Uterus (tissue), 2 donors: ENCODE measurements around the gene GPAT2.
"Not testable (repeated sequence)": the region's sequence is repeated elsewhere in the genome, so short reads cannot be mapped to it uniquely, and the experiment has no call there.

Source experiments
- CTCF ChIP-seq, 4 experiments: fragments of 200-600 bp in 2 of 4; fragments of 450-650 bp in 2 of 4; sonication (generic) in 2 of 4; IDR thresholded peaks; one replicate each; pipeline ENCODE4 v1.5.1; 2016 to 2019; ENCODE audit warnings: antibody characterized with exemption in 4 of 4, mild to moderate bottlenecking in 2 of 4, moderate library complexity in 1 of 4
- POLR2A ChIP-seq, 2 donors: fragments of 450-650 bp; IDR thresholded peaks; one replicate each; pipeline ENCODE4 v1.6.1; 2016; ENCODE audit warnings: antibody characterized with exemption in 2 of 2, mild to moderate bottlenecking in 1 of 2, moderate library complexity in 1 of 2

- TF ChIP-seq POLR2A, CTCF (IDR thresholded peaks at IDR 0.05): not testable (repeated sequence)
Observed at GRCh38 chr2:96055830-96056229, 21.1 kb upstream of the GPAT2 start.
